GM10266 (cell line): ENCODE measurements around the gene CLEC14A.

ENCODE experiments used
- DNase-seq: peaks from one replicate; pipeline ENCODE4 v3.0.0; 2012; ENCODE audit errors: extremely low spot score
- CTCF ChIP-seq: IDR thresholded peaks from 2 replicates; pipeline ENCODE4 v1.5.1; 2012; ENCODE audit warnings: mild to moderate bottlenecking, low read depth; ENCODE audit not compliant: control insufficient read depth, insufficient read depth; ENCODE audit errors: missing control alignments

CLEC14A gene

GRCh38 chr14:38286452-38286851, 30.6 kb upstream of the CLEC14A start:
- DNase-seq: no peak
- TF ChIP-seq CTCF: no peak

DNA sequence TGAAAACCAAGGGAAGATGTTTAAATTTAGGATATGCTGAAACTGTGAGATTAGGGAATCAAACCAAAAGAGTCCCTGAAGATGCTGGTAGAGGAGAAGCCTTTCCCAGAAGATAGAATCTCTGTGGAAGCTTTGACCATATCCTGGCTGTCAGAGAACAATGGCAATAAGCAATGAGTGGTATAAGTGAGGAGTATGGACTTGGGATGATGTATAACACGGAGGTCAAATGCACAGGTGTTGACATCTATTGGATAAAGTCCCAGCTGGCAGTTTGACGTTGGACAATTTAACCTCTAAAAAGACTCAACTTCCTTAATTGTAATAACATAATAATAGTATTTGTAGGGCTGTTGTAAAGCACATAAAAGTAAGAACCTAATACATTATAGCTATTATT, 30.1 kb upstream of the CLEC14A start:
- DNase-seq: no peak
- TF ChIP-seq CTCF: no peak

- TF ChIP-seq CTCF: no peak
- DNase-seq: no peak
Measured at GRCh38 chr14:38282936-38283335, 27.0 kb upstream of the CLEC14A start.

DNA sequence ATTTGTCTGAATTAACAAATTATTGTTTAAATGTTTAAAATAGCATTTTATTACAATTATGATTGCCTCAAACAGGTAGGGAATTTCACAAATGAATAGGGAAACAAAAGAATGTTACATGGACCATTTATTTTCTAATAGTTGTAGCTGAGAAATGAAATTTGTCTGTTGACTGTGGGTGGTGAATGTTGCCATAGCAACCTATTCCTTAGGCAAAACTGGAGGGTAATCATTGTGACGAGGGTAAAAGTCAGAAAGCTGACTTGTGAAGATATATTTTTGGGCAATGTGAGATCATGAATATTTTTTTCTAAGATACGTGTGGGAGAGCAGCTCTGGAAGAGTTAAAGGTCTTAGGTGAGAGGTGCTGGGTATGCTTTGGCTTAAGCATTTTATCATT, 24.2 kb upstream of the CLEC14A start:
- TF ChIP-seq CTCF: no peak
- no peak for DNase-seq

- no peak for DNase-seq
- TF ChIP-seq CTCF: no peak
Measured at GRCh38 chr14:38279572-38279971, 23.7 kb upstream of the CLEC14A start.

DNA sequence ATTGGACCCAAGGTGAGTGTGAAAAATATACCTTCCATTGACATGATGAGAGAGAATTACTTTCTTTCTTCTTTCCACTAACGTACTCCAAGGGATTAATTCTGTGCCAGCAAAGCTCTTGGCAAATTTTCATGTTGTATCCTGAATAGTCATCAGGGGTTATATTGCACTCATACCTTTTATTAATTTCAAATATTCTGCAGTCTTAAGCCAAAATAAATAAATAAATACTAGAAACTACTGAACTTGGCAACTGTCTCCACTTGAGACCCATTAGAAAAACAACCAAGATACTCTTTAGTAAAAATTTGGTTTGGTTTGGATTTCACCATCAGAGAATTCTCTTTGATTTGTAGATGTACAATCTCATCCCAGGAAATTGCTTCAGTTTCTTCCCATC, 22.1 kb upstream of the CLEC14A start:
- no peak for DNase-seq
- TF ChIP-seq CTCF: no peak

- DNase-seq: no peak
- TF ChIP-seq CTCF: no peak
Measured at GRCh38 chr14:38262844-38263243, 7.0 kb upstream of the CLEC14A start.
